ENCODE data around the gene CDCA8.

DNA sequence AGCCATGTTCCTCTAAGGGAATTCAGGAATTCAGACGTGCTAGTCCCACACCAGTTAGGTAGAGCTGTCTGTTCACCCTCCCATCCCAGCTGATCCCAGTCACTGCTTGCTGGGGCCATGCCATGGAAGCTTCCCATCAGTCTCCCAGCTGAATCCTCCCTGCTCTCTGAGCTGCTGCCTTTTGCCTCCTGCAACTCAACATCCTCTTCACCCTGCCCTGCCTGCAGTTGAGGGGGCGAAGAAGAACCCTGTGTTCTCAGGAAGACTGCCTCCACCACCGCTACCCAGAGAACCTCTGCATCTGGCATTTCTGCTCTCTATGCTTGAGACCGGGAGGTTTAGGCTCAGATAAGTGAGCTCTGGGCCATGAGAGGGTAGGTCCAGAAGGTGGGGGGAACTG lies 16.2 kb downstream of the CDCA8 start:
- no peak for TF ChIP-seq CTCF (conservative IDR thresholded peaks at IDR 0.05; ENCODE audit: low read depth, low read length)
- no peak for TF ChIP-seq USF2 (IDR thresholded peaks at IDR 0.05; ENCODE audit: low read depth, low read length)
- no peak for TF ChIP-seq CHD1 (IDR thresholded peaks at IDR 0.05; ENCODE audit: low read depth, low read length)
- no peak for TF ChIP-seq POLR2A (IDR thresholded peaks at IDR 0.05; ENCODE audit: low read depth, low read length)

Data from IMR-90 (cell line).